Gastroesophageal sphincter (tissue), 3 donors: ENCODE measurements around the gene SAMD1.

Source experiments
- POLR2AphosphoS5 ChIP-seq: sonication (generic); formaldehyde crosslinking; IDR thresholded peaks from one replicate; pipeline ENCODE4 v1.6.1; 2017; ENCODE audit warnings: antibody characterized with exemption
- TF ChIP-seq, protein P1 (sequence below), 4 experiments: fragments of 200-600 bp in 2 of 4; fragments of 450-650 bp in 2 of 4; sonication (generic) in 1 of 4; IDR thresholded peaks; one replicate each; pipeline ENCODE4 v1.5.1; 2017 to 2019; ENCODE audit warnings: antibody characterized with exemption in 4 of 4, mild to moderate bottlenecking in 2 of 4, moderate library complexity in 2 of 4

DNA sequence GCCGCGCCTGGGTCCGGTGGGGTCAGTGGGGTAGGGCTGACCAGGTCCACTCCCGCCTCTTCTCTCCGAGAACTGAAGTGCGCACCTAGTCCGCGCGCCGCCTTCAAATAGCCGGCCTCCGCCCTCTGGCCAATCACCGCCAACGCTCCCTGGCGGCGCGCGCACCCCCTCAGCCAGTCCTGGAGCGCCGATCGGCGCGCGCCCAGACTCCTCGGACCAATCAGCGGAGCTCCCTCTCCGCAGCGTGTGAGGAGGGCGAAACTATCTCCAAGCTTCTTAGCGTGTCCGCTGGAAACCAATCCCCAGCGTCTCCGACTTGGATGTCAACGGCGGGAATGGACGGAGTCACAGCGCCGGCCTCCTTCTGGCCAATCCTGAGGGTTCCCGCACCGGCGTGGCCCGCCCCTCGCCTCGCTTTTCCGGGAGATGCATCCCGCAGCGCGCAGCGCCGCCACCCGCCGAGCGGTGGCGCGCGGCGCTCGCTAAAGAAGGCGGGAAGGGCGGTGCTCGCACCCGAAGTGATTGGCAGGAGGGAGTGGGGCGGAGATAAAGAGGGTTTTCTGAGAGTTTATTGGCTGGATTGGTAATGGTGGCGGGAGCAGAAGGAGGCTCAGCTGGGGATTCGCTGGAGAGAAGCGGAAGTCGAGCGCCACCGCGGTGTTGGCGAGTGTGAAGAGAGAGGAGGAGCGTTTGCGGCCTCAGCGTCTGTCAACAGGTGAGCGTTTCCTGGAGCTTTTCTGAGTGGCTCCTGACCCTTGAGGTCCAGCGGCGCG, 46.1 kb upstream of the SAMD1 start, which contains the start of gene ASF1B:
- TF ChIP-seq, protein P1, sequence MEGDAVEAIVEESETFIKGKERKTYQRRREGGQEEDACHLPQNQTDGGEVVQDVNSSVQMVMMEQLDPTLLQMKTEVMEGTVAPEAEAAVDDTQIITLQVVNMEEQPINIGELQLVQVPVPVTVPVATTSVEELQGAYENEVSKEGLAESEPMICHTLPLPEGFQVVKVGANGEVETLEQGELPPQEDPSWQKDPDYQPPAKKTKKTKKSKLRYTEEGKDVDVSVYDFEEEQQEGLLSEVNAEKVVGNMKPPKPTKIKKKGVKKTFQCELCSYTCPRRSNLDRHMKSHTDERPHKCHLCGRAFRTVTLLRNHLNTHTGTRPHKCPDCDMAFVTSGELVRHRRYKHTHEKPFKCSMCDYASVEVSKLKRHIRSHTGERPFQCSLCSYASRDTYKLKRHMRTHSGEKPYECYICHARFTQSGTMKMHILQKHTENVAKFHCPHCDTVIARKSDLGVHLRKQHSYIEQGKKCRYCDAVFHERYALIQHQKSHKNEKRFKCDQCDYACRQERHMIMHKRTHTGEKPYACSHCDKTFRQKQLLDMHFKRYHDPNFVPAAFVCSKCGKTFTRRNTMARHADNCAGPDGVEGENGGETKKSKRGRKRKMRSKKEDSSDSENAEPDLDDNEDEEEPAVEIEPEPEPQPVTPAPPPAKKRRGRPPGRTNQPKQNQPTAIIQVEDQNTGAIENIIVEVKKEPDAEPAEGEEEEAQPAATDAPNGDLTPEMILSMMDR (IDR thresholded peaks at IDR 0.05) = peak in 3 of 4 experiments; percentile 85 to 91 (median 88)
- TF ChIP-seq POLR2AphosphoS5 = peak; percentile 61
